GM10847 (cell line): ENCODE results near the gene CAVIN2.

ENCODE experiments used
- POLR2A ChIP-seq: IDR thresholded peaks from 2 replicates; pipeline ENCODE4 v1.6.1; 2011; ENCODE audit not compliant: insufficient read length; ENCODE audit errors: extremely low read depth

CAVIN2 gene

DNA sequence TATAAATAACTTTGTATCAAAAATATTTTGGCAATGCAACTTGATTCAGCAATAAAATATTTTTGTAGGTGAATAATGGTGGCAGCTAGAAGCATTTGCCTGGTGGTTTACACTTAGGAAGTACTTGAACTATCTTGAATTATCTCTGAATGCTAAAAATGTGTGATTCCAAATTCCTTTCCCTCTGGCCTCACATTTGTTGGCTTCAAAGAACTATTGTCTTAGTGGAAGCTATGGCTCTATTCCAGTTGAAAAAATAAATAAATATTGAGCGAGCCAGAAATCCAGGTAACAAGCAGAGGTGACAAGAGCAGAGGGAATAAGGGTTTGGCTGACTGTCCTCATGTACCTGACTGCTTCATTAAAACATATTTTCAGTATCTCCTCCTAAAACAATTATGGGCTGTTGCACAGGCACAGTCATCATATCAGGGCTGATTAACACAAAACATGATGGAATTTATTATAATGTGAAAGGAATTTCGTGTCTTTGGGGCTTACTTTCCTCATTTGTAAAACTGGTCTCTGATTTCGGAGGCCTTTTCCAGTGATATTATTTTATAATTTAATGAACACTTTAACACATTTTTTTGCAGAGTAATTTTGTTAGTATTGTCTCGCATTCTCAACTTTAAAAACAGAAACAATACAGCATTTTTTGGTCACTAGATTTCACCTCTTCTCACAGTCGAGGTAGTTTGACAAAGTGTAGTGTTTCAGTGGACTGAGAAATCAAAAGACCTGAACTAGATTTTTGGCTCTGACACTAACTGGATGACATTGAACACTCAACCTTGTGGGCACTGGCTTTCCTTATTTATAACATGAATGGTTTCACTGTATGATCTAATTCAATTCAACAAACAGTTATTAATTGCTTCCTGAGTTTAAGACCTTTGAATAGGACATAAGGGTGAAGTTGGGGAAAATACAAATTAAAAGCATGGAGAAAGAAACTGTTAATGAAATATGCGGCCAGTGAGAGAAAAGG lies 7.8 kb upstream of the CAVIN2 start:
- TF ChIP-seq POLR2A = no peak

DNA sequence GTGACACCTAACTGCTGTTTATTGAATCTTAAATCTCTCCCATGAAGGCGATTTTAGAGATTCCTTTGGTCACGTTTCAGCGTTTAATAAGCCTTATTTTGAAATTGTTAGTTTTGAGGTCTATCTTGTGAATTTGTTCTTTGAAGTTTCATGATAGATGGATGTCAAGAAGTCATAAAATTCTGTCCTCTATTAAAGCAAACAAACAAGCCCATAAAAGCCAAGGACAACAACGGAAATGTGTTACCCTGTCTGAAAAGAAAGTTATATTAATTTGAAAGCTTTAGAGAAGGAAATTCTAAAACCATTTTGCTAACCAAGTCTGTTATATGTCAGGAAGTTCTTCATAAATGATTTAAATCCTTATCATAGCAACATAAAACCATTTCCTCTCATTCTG lies 7.0 kb upstream of the CAVIN2 start:
- no peak for TF ChIP-seq POLR2A

DNA sequence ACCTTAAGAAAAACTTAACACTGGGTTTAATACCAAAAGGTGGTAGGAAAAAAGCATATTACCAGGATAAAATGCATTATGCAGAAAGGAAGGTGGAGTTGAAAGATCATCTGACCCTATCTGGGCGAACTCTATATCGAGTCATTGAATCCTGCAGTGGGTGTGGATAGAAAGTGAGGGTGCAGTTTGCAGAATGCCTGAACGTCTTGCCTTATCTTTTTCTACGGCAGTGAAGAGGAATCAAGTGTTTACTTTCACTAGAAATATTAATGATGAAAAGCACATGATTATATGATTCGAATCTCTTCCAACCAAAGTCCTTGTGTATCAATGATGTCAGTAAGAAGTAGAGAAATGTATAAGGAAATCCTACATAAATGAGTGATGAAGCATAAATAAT lies 4.3 kb upstream of the CAVIN2 start:
- TF ChIP-seq POLR2A = no peak

DNA sequence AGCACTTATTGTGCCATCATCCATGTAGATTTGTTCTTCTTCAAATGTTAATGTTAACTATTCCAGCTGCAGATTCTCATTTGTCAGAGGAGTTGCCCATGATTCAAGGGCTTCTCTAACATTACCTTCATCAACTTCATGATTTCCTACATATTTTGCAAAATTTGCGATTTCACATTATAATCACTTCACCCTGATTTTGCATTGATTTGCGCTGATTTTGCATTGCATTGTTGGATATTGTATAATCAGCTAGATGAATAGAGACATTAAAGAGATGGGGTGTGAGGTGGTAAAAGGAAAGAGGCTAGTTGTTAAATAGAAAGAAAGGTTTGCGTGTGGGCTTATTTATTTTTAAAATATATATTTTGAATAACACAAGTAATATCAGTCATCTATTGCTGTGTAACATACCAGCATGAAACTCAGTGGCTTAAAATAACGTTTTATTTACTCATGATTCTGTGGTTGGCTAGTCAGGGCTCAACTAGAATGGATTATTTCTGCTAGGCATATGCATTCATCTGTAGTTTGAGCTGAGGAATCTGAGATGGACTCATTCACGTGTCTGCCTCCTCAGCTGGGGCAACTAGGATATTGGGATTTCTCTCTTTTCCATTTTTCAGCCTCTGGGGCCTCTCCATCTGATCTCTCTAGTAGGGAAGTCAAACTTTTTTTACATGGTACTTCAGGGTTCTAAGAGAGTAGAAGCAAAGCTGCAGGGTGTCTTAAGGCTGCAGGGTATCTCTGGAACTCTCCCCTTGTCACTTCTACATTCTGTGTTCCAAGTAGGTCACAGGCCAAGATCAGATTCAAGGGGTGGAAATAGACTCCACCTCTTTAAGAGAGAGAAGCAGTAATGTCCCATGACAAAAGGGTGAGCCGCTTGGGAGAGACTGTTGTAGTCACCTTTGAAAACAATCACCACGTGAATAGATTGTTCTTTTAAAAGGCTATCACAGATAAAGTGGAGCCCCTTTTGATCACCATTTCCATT lies 2.2 kb upstream of the CAVIN2 start:
- no peak for TF ChIP-seq POLR2A

DNA sequence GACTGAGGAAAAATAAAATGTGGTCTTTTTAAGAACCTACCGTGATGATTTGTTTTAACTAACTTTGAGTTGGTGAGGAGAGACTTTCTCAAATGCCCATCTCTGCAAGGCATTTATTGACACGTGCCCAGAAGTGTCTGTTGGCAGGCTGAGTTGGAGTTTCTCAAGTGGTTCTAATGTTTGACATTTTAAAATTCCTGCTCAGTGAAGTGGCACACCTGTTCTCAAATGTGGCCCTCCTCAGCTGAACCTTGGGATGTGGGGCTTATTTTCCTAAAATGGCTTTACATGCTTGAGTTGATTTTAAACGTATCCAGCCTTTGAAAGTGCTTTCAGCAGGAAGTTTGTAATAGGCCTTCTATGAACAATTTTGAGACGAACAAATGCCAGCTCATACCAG lies 876 bp upstream of the CAVIN2 start:
- TF ChIP-seq POLR2A = no peak

DNA sequence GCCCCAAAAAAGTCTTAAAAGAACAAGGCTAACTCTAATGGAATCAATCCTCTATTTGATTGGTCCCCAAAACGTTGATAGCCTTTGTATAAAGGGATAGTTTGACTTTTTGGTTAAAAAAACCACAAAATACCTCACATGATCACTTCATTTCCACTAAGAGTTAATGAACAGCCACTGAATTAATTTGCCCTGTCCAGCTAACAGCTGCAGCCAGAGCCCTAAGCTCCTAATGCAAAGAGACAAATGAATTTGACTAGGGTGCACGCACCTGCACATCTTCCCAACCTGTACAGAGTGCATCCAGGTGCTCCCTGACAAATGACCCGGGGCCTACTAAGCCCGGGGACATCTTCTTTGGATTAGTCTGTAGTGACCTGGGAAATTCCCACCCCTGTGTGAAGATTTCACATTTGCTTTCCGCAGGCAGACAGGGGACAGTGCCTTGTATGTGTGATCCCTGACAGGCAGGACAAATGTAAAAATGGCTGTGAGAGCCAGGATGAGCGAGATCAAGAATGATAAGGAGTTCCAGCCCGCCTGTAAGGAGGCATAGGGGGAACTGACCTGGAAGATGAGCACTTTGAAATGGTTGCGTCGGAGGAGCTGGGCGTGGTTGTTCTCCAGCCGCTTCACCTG lies 893 bp downstream of the CAVIN2 start:
- no peak for TF ChIP-seq POLR2A

DNA sequence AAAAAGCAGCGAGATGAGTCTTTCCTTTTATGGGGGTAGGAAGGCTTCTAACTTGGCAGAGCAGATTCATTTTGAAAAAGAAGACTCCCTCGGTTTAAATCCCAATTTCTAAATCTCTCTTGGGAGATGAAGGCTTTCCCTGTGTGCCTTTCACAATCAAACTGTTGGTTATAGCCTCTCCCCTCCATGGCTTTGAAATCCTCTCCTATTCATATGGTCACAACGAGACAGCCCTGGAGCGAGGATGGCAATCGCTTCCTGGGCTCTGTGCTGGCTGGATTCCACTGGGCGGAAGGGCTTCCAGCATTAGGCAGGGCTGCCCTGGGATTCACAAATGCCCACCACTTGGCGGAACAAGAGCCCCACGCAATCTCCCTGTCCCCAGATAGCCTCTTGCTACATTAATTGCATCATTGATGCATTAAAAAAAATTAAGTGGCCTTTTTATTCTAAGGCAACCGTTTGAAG lies 1.6 kb downstream of the CAVIN2 start:
- no peak for TF ChIP-seq POLR2A

DNA sequence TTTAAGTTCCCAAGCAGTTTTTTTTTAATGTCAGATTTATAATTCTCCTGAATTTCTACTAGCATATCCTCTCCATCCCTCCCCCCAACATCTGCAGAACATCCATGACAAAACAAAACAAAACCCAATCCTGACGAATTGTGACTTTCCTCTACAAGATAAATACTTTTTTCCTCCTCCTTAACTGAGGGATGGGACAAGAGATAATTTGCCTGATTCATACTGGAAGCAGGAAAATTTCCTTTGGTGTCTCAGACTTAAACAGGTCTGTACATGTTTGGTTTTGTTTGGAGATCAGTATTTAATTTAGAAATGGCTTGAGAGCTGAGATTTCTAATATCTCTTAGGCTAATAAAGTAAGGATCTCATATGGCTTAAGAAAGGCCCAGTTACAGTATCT lies 2.2 kb downstream of the CAVIN2 start:
- no peak for TF ChIP-seq POLR2A

DNA sequence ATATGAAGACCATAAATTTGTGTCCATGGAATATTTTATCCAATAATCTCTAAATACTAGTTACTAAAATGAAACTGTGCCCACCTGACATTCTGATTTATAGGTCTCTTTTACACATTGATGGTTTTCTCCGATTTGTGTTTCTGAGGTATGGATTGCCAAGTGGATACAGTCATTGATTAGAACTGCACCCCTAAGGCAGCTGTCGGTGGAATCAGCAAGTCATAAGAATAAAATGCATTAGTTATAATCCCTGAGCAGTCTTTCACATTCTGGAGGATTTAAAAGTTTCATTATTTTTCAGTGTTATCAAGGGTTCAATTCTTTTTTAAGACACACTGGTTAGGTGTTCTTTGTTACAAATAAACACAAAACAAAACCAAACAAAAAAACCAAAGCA lies 6.0 kb downstream of the CAVIN2 start:
- no peak for TF ChIP-seq POLR2A

DNA sequence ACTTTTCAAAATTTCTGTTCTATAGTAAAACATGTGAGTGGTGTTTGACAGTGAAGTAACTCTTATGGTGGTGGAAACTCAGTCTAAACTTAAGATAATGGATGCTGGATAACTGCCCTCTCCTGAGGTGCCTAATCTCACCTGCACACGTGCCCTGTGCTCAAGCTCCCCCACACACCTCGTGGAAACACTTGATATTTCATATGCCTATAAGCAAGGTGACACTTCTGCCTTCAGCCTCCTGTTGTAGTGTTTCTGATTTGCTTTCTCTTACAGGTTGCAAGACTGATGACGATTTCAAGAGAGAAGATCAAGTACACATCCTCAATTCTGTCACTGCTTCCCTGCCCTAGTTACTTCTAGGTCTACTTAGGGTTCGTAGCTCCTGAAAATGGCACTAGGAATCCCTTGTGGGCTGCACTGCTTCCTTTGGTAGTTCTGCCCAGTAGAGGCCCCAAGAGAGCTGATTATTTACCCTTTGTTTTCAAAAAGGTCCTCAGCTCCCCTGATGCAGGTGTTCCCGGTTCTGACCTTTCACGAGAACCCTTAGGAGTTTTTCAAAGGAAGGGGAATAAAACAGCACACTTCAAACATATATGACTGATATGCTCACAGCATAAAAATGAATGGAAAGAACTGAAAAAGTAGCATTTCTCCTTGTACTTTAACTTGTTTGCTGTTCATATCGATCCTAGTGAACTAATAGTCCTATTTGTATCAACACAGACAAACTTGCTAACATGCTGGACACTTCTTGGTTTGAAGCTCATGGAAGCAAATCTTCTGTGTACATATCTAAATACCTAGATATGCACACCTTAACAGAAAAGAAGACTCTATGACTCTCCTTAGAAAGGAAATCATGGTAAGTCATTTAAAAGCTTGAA lies 6.7 kb downstream of the CAVIN2 start:
- TF ChIP-seq POLR2A = no peak

DNA sequence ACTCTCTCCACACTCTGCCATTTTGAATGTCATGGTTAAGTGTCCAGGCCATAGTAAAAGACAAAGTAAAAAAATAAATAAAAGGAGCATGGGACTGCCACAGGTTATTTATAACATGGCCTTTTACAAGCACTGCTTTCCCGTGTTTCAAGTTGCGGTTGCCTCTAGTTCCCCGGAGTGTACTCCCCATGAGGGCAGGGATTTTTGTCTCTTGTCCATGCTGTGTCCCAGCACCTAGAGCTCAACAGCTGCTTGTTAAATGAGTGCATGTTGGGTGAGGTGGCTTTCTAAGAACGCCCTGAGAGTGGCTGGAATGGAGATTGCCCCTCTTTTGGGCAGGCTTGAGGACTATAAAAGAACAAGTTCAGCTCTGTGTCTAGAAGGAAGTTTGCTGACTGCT lies 8.4 kb downstream of the CAVIN2 start:
- no peak for TF ChIP-seq POLR2A

DNA sequence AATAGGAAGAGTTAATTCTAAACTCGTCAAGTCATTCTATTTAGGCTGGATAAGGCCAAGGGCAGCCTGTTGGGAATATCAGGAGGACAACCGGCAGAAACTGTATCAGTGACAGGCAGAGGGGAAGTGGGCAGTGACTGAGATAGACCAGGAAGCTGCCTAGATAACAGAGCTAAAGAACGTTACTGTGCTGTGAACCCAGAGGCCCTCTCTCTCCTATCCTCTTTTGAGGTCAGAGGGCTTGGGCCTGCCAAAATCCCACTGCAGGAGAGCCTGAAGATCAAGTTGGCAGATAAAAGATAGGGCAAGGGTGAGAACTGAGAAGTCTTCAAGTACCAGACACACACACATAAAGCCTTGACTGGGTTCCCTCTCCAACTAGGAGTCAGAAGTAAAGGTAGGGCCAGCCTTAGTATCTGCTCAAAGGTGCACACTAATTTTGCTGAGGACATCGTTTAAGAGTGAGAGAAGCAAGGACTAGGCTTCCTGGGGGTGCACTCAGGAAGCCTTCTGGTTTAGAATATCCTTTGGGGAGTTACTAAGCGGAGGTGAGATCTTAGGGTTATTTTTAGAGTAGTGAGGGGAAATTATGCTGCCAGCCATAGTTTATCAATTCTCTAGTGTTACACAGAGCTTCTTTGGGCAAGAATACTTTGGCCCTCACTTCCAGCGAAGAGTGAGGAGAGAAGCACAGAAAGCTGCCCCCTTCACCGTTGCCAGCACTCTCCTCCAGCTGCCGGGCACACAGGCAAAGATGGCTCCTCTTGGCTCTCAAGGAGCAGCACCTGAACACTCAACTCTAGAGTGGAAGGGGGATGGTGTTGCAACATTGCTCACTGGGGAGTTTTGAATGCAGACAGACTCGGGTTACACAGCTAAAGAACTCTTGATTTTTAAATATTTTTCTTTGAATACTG lies 9.8 kb downstream of the CAVIN2 start:
- TF ChIP-seq POLR2A = no peak

DNA sequence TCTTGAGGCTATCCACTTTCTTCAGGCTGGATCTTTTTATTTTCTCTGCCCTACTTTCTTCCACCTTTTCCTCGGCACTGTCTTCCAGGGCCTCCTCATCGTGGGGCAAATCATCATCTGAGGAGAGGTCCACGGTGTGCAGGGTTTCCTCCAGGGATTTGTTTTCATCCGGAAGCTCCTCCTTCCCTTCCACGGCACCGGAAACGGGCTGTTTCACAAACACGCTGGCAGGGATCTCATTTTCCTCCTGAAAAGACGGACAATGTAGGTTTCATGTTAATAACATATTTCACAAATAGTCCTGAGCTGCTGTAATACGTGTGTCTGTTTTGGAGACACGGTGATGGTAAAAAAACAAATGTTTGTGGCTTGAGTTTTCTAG lies 10.4 kb downstream of the CAVIN2 start:
- no peak for TF ChIP-seq POLR2A
